Measurements from ENCODE around the gene RPL22.

The RPL22 gene

DNA sequence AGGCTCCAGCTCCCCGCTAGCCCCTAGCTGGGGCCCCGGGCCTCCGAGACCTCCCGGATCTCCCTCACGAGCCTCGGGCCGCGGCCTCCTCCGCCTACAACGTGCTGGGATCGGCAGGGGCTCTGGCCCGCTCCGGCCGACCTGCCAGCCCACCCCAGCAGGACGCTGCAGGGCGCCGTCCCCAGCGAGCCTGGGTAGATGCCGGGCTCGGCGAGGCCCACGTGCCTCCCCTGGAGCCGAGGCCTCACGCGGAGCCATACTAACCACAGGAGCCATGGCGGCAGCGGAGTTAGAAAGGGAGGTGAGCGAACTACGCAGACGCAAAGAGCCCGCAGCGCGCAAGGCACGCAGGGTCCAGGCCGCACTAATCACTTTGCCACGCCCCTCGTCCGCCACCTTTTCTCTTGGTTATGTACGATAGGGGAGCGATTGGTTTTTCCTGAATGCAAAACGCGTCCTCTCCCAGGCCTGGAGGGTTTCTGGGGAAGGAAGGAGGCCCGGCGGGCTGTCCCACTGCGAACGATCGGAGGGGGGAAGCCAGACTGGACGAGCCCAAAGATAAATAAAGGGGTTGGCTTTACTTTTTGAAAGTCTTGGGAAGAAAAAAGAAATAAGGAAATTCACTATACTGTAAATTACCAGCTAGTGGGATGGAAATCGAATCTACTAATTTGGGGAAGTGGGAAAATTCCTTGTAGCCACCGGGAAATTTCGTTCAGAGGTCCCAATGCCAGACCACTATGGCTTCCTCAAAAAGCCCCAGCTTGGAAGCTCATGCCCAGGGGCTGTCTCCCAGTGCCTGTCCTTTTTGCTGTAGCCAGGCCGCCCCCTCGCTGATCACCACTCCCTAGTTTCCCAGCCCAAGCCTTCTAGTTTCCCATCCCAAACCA lies at the start of gene RPL22:
TSS of gene RPL22 (minus strand) at position 298 of the 890 bp plus-strand sequence. CDS start at position 276, 22 bp downstream.
- DNase-seq: peak; percentile 98 to 99

DNA sequence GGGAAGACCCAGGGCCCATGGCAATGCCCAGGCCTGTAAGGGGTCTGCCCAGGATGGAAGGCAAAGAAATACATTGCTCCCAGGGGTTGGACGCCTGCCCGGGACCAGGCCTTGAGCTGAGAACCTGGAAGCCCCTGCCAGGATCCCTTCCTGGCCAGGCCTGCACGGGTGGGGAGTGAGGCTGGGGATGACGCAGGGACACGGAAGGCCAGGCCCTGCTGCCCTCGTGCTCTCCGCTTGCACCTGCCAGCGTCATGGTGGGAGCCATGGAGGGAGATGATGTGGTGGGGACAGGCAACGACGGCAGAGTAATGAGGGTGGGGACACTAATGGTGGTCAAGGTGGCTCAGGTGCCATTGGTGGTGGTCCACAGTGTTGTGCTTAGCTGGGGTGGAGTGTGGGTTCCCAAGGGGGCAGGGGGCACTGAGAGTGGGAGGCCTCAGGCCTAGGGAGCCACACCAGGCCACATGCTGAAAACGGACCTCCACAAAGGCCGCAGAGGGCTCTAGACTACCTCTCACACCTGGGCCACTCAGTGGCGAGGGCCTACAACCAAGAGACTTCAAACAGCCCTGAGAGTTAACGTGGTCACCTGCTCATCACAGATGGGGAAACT lies 48.9 kb upstream of the RPL22 start:
- DNase-seq: no peak

DNA sequence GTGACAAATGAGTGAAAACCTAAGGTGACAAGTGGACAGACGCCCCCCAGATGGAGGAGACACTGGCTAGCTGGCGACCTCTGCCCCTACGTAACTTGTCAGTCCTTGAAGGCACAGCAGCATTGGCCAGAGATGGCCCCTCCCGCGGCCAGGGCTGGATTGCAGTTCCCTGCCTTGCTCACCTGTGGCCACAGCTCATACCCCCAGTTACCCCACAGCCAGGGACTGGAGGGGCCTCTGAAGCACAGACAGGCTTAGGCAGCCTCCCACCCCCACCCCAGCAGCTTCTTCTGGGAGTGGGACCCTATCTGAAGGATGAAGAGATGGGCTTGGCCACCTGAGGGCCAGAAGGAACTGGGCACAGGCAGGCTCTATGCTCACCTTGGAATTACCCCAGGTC lies 48.3 kb upstream of the RPL22 start:
- no peak for DNase-seq

DNA sequence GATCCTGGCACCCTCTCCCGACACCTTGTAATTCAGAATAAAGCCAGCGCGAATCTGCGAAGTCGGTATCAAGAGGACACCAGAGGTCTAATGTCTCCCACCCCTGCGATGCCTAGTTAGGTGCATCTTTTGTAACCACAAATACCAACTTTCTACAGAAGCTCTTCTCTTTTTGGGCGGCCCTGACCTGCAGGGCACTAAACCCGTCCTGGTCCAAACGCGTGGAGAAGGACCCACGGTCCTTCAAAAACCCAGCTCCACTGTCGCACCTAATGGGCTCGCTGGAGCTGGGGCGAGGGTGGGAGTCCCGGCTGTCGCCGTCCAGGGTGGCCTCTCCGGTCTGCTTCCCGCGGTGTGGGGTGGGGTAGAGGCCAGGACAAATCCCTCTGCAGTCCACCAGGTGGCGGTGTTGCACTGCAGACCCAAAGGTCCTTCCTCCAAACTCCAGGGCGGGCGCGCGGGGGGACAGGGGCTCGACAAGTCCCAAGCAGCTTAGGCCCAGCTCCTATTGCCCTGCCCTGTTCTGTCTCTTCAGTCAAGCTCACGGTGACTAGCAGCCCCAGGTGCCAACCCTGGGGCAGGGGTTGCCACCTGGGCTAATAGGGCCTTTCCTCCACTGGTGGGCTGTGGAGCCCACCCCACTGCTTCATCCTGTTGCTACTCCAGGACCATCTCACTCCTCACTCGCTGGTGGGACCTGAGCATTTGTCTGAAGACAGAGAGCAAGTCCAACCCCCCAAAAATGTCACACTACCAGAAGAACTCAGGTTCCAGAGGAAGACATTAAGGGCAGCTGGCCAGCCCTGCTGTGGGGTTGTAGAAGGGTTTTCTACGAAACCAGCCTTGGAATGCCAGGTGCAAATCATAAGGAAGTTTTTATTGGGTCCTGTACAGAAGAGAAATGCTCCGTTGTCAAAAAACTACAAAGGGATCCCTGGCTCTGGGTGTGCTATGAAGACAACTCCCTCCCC lies 47.4 kb upstream of the RPL22 start:
- peak; percentile 42 to 55 for DNase-seq

DNA sequence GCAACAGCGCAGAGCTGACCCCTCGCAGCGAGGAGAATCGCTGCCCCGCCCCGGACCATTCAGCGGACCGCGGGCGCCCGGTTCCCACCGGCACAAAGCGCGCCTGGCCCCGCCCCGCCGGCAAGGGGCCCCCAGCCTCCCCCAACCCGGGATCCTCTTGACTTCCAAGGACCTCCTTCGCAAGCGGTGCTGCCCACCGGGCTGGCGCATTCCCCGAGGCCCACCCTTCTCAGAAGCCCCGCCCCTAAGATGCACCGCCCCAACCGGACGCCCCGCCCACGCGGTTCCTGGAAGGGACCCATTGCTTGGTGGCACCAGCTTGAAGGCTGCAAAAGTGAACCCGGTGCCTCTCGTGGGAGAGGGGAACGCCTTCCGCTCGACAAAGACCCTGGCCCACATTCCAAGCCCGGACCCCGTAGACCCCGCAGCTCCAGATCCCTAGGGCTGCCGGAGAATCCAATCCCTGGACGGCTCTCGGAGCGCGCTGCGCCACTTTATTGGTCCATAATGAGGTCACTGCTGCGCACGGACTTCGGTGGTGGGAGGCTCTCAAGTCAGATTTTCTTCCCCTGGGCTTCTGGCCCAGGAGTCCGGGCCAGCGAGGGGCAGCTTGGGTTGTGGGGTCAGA lies 46.6 kb upstream of the RPL22 start:
- no peak for DNase-seq

DNA sequence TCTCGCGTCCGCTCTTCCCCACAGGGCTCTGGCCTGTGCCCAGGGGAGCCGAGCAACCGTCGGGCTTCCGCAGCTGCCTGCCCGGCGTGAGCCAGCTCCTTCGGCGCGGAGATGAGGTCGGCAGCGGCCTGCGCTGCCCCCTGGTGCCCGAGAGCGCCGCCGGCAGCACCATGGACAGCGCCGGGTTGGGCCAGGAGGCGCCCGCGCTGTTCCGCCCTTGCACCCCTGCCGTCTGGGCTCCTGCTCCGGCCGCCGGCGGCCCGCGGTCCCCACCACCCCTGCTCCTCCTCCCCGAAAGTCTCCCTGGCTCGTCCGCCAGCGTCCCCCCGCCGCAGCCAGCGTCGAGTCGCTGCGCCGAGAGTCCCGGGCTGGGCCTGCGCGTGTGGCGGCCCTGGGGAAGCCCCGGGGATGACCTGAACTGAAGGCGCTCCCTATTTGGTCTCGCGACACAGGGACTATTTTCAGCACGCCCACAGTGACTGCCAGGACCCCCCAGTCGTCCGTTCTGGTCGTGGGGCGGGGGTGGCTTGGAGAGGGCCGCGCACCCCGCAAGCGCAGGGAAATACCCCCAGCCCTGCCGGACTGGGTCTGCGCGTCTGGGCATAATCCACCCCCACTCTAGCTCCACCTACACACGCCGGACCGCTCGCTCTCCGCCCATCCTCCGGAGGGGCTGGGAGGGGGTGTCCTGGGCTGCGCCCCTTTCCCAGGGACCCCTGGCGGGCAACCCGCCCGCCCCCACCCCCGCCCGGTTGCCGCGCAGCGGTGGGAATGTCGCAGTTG lies 45.9 kb upstream of the RPL22 start:
- DNase-seq: peak; percentile 66 to 76

DNA sequence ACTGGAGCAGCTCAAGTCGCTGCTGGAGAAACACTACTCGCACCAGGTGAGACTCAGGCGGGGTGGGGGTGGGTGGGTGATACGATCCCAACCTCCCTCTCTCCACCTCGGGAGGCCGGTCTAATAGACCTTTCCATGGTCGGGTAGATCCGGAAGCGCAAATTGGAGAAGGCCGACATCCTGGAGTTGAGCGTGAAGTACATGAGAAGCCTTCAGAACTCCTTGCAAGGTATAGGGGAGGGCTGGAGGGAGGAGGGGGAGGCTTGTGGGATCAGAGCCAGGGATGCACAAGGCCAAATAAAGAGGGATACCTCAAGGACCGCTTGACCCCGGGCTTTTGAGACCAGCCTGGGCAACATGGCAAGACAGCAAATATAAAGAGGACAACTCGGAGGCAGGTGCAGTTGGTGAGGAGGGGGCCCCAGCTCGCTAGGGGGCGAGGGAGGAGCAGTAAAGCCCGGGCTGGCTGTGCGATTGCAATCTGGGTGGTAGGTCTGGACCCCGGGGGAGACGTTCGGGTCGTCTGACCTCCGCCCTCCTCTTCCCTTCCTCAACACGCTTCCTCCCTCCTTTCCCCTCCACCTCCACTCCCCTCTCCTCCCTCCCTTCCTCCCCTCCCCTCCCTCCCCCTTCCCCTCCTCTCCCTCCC lies 45.1 kb upstream of the RPL22 start:
- no peak for DNase-seq

DNA sequence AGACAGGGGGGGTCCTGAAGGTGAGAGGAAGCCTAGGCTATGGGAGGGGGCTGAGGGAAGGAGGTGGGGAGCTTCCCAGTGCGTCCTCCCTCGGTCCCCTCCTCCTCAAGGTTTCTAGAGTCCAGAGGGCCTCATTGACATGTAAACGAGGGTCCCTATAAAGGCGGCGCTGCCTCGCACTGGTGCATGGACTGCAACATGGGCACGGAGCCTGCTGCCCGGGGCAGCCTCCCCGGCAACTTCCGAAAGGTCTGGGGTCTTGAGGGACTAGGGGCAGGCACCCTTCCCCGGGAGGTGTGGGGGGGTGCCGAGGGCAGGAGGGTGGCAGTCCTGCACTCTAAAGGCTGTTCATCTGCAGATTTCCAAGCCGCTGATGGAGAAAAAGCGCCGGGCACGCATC lies 44.6 kb upstream of the RPL22 start, which contains the start of gene HES3:
TSS of gene HES3 (plus strand) at position 187 of the 400 bp plus-strand sequence. CDS start at position 374, 187 bp downstream.
- no peak for DNase-seq

DNA sequence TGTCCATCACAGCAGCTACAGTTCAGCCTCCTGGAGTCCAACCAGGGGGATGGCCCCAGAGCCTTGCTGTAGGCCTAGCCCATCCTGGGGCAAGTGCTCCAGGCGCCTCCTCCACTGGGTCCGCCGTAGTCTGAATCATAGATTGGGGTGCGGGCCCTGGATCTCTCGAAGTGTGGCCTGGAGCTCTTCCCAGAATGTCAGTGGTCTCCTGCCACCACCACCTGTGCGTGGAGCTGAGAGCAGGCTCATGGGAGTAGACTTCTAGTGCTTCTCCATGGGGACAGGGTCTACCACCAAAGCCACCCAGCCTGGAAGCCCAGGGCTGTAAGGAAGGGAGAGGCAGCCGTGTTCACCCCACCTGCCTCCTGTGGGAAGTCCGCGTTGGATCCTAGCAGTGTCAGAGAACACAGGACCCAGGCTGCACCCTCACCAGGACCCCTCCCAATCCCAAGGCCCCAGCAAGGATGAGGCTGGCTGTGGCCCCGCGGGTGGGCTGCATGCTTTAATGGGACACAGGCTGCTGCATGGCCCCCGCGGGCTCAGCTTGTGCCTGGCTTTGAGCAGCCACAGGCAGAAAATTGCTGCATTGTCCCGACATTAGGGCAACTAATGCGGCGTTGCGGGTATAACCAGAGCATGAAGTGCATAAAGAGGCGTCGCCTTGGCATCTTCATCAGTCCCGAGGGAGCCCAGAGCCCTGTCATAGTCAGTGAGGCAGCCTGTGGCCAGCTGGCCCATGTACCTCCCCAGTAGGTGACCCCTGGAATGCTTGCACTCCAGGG lies 43.8 kb upstream of the RPL22 start:
- DNase-seq: no peak

DNA sequence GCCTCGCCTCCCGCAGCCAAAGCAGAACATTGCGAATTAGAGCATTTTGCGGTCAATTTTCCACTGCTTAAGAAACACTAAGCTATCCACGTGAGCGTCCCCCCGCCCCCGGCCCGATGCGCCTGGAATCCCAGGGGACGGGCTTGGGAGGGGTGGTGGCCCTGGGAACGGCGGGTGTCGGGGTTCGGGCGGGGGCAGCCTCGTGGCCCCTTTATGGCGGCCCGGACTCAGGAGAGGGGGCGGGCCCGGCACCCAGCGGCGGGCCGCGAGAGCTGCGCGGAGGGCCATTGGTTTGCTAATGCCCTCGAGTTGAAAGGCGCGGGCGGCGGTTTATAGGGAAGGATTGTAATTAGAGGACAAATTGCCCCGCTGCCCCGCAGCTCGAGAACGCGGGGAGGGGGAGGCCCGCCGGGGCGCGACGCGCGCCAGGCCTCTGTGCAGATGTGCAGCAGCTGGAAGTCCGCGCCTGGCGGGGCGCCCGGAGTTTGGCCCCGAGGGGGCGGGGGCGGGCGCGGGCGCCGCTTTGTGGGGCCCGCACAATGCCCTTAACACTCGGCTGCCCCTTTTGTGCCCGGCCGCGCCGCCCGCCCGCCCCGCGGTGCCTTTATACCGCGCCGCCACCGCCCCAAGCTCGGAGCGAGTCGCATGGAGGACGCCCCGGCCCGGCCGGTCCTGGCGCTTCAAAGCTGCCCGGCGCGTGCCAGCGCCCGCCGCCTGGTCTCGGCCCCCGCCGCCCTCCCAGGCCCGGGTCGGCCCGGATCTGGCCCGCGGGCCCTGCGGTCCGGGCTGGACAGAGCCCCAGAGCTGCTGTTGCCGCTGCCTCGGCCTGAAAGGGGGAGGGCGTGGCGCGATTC lies 42.7 kb upstream of the RPL22 start:
- no peak for DNase-seq

DNA sequence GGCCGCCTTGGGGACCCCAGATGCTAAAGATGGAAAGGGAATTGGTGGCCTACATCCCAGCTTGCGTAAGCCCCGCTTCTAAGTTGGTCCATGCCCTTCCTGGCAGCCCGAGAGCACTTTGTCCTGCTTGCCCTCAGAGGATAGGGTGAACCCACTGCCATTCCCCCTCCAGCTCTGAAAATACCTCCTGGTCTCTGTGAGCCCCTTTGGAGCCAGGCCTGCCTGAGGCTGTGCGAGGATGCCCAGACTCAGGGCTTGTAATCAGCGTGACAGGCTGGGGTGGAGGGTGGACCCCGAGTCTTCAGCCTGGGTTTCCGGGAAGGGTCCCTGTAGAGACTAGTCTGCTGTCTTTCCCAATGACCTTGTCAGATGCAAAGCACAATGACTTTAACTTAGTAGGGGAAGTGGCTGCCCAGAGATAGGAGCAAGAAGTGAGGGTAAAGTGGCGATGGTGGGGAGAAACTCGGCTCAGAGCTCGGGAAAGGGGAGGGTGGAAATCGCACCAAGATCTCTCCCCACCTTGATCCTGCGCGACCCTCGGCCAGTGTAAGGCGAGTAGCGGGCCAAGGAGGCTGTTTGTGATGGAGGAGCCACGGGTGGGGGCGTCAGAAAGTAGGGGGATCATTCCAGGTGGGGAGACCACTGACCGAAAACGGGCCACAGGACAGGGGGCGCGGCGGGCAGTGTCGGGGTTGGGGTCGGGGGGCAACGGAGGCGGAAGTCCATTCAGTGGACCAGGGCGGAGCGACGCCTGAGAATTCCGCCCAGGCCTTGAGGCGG lies 41.9 kb upstream of the RPL22 start:
- no peak for DNase-seq

DNA sequence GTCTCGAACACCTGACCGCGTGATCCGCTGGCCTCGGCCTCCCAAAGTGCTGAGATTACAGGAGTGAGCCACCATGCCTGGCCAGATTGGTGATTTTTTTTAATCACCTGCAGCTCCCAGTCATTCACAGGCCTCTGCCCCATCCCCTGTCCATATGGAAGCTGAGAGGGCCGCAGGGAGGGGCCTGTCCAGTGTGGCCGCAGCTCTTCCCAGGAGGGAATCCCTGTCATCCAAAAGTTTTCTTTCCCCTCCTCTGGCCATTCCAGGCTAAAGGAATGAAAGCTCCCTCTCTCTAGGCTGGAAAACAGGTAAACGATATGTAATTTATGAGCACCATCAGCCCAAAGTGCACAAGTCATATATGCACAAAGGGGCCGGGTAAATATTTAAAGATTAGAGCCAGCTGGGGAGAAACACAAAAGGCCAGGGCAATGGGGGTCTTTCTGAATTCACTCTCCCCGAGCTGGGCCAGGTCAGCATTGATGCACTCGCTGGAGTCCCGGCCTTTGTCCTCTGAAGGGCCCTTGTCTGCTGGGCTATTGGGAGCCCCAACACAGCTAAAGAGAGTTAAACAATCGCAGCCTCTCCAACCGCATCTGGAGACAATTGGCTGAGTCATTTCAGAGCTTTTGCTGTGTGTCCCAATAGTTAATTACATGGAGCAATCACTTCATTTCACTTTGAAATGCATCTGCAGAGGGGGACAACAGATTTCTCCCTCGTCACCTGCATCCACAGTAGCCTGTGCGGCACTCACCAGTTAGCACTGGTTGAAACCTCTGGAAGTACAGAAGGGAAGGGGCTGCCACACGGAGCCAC lies 40.8 kb upstream of the RPL22 start:
- DNase-seq: no peak

DNA sequence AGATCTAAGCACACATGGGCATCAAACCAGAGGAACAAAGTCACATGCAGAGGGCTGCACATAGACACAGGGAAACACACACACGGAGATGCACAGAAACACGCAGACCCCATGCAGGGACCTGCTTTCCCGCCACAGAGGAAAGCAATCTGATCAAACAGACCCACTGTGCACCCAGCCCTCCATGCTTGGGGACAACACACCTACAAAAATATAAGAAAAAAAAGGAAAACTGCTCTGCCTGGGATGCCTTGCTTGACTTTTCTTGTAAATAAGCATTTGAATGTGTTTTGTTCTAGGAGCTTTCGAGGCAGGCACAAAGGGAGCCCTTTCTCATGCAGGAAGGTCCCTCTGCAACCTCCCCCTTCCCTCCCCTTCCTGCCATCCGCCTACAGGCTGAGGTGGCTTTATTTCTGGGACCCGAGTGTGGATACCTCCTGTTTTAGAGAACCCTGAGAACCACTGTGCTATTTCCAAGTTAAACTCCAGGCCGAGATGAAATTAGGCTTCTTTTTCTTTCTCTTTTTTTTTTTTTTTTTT lies 39.9 kb upstream of the RPL22 start:
- no peak for DNase-seq

DNA sequence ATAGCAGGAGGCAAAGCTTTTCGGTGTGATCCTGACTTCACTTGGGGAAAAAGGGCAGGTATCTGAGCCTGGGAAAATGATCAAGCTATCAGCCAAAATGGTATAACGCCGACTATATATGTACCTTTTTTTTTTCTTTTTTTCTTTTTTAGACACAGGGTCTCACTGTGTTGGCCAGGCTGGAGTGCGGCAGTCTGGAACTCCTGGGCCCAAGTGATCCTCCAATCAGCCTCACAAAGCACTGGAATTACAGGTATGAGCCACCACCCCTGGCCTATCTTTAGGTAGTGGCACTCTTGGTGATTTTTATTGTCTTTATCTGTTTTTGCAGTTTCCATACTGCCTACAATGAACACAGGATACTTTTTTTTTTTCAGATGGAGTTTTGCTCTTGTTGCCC lies 37.7 kb upstream of the RPL22 start:
- no peak for DNase-seq

DNA sequence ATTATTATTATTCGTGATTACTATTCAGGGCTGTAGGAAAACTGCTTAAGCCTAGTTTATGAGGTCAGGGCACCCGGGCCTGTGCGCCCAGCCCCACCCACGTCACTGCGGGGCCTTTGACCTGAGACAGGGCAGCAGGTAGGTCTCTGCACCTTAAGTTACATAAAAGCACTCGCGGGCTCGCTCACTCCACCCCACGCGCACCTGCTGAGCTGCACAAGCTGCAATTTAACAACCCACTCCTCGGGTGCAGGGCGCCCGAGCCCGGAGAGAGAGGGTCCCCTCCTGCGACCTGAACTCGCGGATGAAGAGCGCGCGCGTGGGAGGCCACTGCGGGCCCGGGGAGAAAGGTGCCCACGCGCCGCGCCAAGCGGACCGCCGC lies 35.9 kb upstream of the RPL22 start:
- no peak for DNase-seq

DNA sequence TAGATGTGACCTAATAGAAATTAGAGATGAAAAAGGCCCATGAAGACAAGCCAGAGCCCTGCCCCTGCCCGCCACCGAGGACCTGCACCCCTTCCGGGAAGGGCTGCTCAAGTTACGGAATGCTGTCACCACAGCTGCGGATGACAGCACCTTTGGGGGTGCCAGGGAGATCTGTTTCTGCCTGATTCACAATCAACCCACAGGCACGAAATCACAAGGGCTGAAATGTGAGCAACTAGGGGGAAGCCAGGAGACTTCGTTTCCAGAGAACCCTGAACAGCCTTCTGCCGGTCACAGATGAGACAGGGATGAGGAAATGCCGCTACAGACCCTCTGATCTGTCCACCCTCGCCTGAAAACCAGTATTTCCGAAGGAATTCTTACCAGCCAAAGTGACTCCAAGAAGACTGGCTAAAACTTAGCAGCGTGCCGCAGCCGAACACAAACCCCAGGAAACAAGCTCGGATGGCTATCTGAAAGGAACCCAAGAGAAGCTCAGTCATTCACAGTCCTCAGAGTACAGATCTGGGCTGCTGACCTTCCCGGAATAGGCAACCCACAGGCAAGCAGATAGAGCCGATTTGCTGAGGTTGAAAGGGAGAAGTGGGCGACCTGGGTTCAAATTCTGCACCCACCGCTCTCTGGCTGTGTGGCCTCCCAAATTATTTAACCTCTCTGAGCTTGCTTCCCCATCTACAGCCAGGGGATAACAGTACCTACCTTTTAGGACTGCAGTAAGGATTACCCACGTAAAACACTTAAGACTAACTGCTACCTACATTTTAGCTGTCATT lies 35.3 kb upstream of the RPL22 start:
- DNase-seq: peak; percentile 19 to 26
